HepG2 (cell line): ENCODE measurements around the gene MYCBP2. TPM values are rescaled to one million over a fixed set of nuclear protein-coding genes. Genes with fewer than 3 reads are reported as not detected.

Experiments used
- ATAC-seq: fragments of 200-7000 bp; cut with Tn5 transposase; 3 replicates; pipeline ENCODE4 v1.9.1; 2020; ENCODE audit warnings: mild to moderate bottlenecking, moderate library complexity
- BruUV-seq: library from RNA; stranded (reverse); fragments of 400-500 nt; replicated peaks from 2 replicates; lab custom pipeline; 2021; lab: Mats Ljungman, UMichigan
- CTCF ChIA-PET: fragments of 300-600 bp; formaldehyde crosslinking; extraction: SDS; loops from one replicate; lab custom pipeline; 2021; ENCODE audit warnings: low total read pairs, inconsistent platforms, low intra/inter-chr PET ratio; lab: Yijun Ruan, JAX
- POLR2A ChIA-PET: fragments of 350-600 bp; sonication (Branson Sonifier 250); formaldehyde crosslinking; loops from one replicate; lab custom pipeline; 2020; ENCODE audit warnings: antibody characterized with exemption, inconsistent platforms; lab: Yijun Ruan, JAX
- DNase-seq: peaks from one replicate; pipeline ENCODE4 v3.0.0-alpha.2; 2015; ENCODE audit warnings: low spot score
- FAIRE-seq: peaks from 3 replicates; lab custom pipeline; 2011; peaks lifted over from hg19 to GRCh38; lab: Jason Lieb, UNC
- H2AFZ ChIP-seq: one replicate; pipeline ENCODE4 v1.6.1; 2011; ENCODE audit warnings: low read length, inconsistent platforms
- H3K27ac ChIP-seq: fragments of 300-600 bp; 3 replicates; pipeline ENCODE4 v1.8.0; 2011; ENCODE audit warnings: mixed run types, mild to moderate bottlenecking, mixed read lengths, low read length, inconsistent platforms; ENCODE audit not compliant: insufficient read depth; ENCODE audit errors: extremely low read length
- H3K27me3 ChIP-seq, 2 experiments: fragments of 200-600 bp in 1 of 2; 2 replicates in 1 of 2; 3 replicates in 1 of 2; pipeline versions ENCODE4 v1.6.0 to v1.8.0; 2011; ENCODE audit warnings: low read length in 2 of 2, mild to moderate bottlenecking in 2 of 2, moderate library complexity in 2 of 2, inconsistent platforms in 1 of 2; ENCODE audit not compliant: insufficient read depth in 2 of 2, control insufficient read depth in 1 of 2
- H3K36me3 ChIP-seq, 2 experiments: fragments of 200-600 bp in 1 of 2; replicated peaks in 1 of 2; 2 replicates in 1 of 2; 3 replicates in 1 of 2; pipeline versions ENCODE4 v1.5.1 to v1.8.0; 2011; ENCODE audit warnings: low read length in 2 of 2, inconsistent platforms in 1 of 2; ENCODE audit not compliant: insufficient read depth in 2 of 2, control insufficient read depth in 1 of 2
- H3K4me1 ChIP-seq: 2 replicates; pipeline ENCODE4 v1.5.1; 2012; ENCODE audit warnings: low read length, inconsistent platforms; ENCODE audit not compliant: insufficient read depth
- H3K4me2 ChIP-seq: 2 replicates; pipeline ENCODE4 v1.6.0; 2011; ENCODE audit warnings: low read depth, low read length, inconsistent platforms
- H3K4me3 ChIP-seq, 3 experiments: fragments of 200-600 bp in 1 of 3; sonication (generic), shearing (Covaris generic) in 1 of 3; replicated peaks in 1 of 3; 2 replicates each; pipeline ENCODE4 v1.5.1; 2011 to 2016; ENCODE audit warnings: low read length in 3 of 3, inconsistent platforms in 2 of 3, low read depth in 2 of 3, mild to moderate bottlenecking in 2 of 3, control low read depth in 1 of 3, mixed read lengths in 1 of 3; ENCODE audit not compliant: insufficient read depth in 1 of 3
- H3K79me2 ChIP-seq: one replicate; pipeline ENCODE4 v1.6.1; 2011; ENCODE audit warnings: low read length, inconsistent platforms; ENCODE audit not compliant: insufficient read depth
- H3K9ac ChIP-seq: 2 replicates; pipeline ENCODE4 v1.6.0; 2011; ENCODE audit warnings: mild to moderate bottlenecking, low read depth, low read length, inconsistent platforms; ENCODE audit not compliant: insufficient read depth
- H3K9me3 ChIP-seq: 2 replicates; pipeline ENCODE4 v1.5.1; 2012; ENCODE audit warnings: mild to moderate bottlenecking, low read length
- H4K20me1 ChIP-seq: 2 replicates; pipeline ENCODE4 v1.6.0; 2011; ENCODE audit warnings: inconsistent platforms, mild to moderate bottlenecking, low read length, moderate library complexity; ENCODE audit not compliant: insufficient read depth
- ARID4A ChIP-seq: sonication (generic); formaldehyde crosslinking; IDR thresholded peaks from 2 replicates; pipeline ENCODE4 v1.5.0; 2020; ENCODE audit warnings: mild to moderate bottlenecking, missing genetic modification reagents, borderline replicate concordance
- E2F2 ChIP-seq: sonication (generic); formaldehyde crosslinking; IDR thresholded peaks from 2 replicates; pipeline ENCODE4 v1.4.0; 2020; ENCODE audit warnings: missing genetic modification reagents, borderline replicate concordance
- KLF13 ChIP-seq: sonication (generic); formaldehyde crosslinking; IDR thresholded peaks from 2 replicates; pipeline ENCODE4 v1.4.0; 2020; ENCODE audit warnings: mild to moderate bottlenecking, missing genetic modification reagents
- NCOA1 ChIP-seq: sonication (generic); formaldehyde crosslinking; IDR thresholded peaks from 2 replicates; pipeline ENCODE4 v1.9.0; 2021; ENCODE audit warnings: missing genetic modification reagents
- PAXIP1 ChIP-seq: sonication (generic); formaldehyde crosslinking; conservative IDR thresholded peaks from 2 replicates; pipeline ENCODE4 v1.4.0; 2020; ENCODE audit warnings: mild to moderate bottlenecking, missing genetic modification reagents, moderate library complexity
- SMARCE1 ChIP-seq: fragments of 450-650 bp; IDR thresholded peaks from 2 replicates; pipeline ENCODE4 v1.6.1; 2017; ENCODE audit warnings: borderline replicate concordance
- SRY ChIP-seq: sonication (generic); formaldehyde crosslinking; IDR thresholded peaks from 2 replicates; pipeline ENCODE4 v1.8.0; 2022; ENCODE audit warnings: mild to moderate bottlenecking, missing genetic modification reagents
- ZNF3 ChIP-seq: IDR thresholded peaks from 2 replicates; pipeline ENCODE4 v1.7.0; 2017; ENCODE audit warnings: inconsistent platforms
- ZNF335 ChIP-seq: sonication (generic); formaldehyde crosslinking; IDR thresholded peaks from 2 replicates; pipeline ENCODE4 v1.4.0; 2020; ENCODE audit warnings: missing genetic modification reagents
- ZNF430 ChIP-seq: sonication (generic); formaldehyde crosslinking; IDR thresholded peaks from 2 replicates; pipeline ENCODE4 v1.9.0; 2021; ENCODE audit warnings: mild to moderate bottlenecking, missing genetic modification reagents
- ZNF563 ChIP-seq: sonication (generic); formaldehyde crosslinking; IDR thresholded peaks from 2 replicates; pipeline ENCODE4 v1.8.0; 2022; ENCODE audit warnings: mild to moderate bottlenecking, moderate library complexity, missing genetic modification reagents
- ZNF576 ChIP-seq: sonication (generic); formaldehyde crosslinking; IDR thresholded peaks from 2 replicates; pipeline ENCODE4 v1.4.0; 2020; ENCODE audit warnings: mild to moderate bottlenecking, missing genetic modification reagents
- ZNF674 ChIP-seq: sonication (generic); formaldehyde crosslinking; IDR thresholded peaks from 2 replicates; pipeline ENCODE4 v1.5.0; 2020; ENCODE audit warnings: low read depth, mild to moderate bottlenecking, missing genetic modification reagents
- ZNF746 ChIP-seq: sonication (generic); formaldehyde crosslinking; IDR thresholded peaks from 2 replicates; pipeline ENCODE4 v1.8.0; 2022; ENCODE audit warnings: mild to moderate bottlenecking, missing genetic modification reagents
- ZUFSP ChIP-seq: sonication (generic); formaldehyde crosslinking; IDR thresholded peaks from 2 replicates; pipeline ENCODE4 v1.9.0; 2021; ENCODE audit warnings: missing genetic modification reagents, mild to moderate bottlenecking, borderline replicate concordance
- WGBS: methylation state at CpG from one replicate; pipeline ENCODE4 v1.1.6; 2017; ENCODE audit warnings: low lambda C conversion rate; 5-methylcytosine and 5-hydroxymethylcytosine counted together
- in situ Hi-C: cut with HindIII; loops from 2 replicates; pipeline ENCODE4 v1.10.0; 2017; ENCODE audit warnings: low pct_unique_long_range_greater_than_20kb; ENCODE audit not compliant: extremely low pct_ligation_motif_present
- intact Hi-C: fragments of 100-400 bp; cut with micrococcal nuclease; formaldehyde crosslinking; loops from one replicate; pipeline ENCODE4 v1.10.0; 2022; ENCODE audit not compliant: unreplicated experiment
- polyA plus RNA-seq, 8 experiments: library from polyadenylated mRNA; depleted of rRNA in 3 of 8; stranded (reverse) in 7 of 8; unstranded in 1 of 8; fragments of >200 nt; fragmentation: Illumina TruSeq in 4 of 8; extraction: Trizol in 4 of 8; gene quantifications; 2 replicates each; pipeline versions ENCODE4 v1.2.1 to v1.2.3, GENCODE V29; 2011 to 2016; ENCODE audit warnings: low read depth in 4 of 8, missing spikeins in 1 of 8, mixed read lengths in 1 of 8; ENCODE audit not compliant: insufficient read depth in 1 of 8
- total RNA-seq, 5 experiments: library from RNA; depleted of rRNA; stranded (reverse); fragments of >200 nt; fragmentation: Illumina TruSeq; extraction: Trizol; gene quantifications; 2 replicates each; pipeline ENCODE4 v1.2.3, GENCODE V29; 2016; ENCODE audit warnings: low read depth in 1 of 5

The MYCBP2 gene
- total and polyA plus RNA-seq, 2 of the 13 experiments (the other 11 are each of a cell fraction or from before 2014, with no cell fraction given) = 16.3 to 35.3 TPM

- no peak for FAIRE-seq
- no peak overlapping the region for H3K4me3 ChIP-seq
- H3K36me3 ChIP-seq = no peaks in the 10 kb centered on the region
- peaks cover 9% of the 10 kb centered on the region for H3K4me1 ChIP-seq
- no peak for ATAC-seq
- peaks cover 1 to 4% of the 10 kb centered on the region in 2 experiments; a peak in 2 of 5 replicates for H3K27me3 ChIP-seq
- H3K27ac ChIP-seq = no peak overlapping the region
- in situ Hi-C loops = no loop called here
- no peaks in the 10 kb centered on the region for H3K79me2 ChIP-seq
- H3K9me3 ChIP-seq = no peaks in the 10 kb centered on the region
- H2AFZ ChIP-seq = no peak overlapping the region
- H3K4me2 ChIP-seq = no peak overlapping the region
- H3K9ac ChIP-seq = no peak overlapping the region
- DNase-seq = no peak
- H4K20me1 ChIP-seq = no peaks in the 10 kb centered on the region
- CTCF ChIA-PET = no interaction called here
- intact Hi-C loops = no loop called here
- POLR2A ChIA-PET = no interaction called here
- 8% methylated on average over 4 of the region's 4 CpGs for WGBS
- no TSS peak for BruUV-seq
- no peak for TF ChIP-seq NCOA1 (CRISPR knock-in tag)
- TF ChIP-seq ZNF746 = no peak
- no peak for TF ChIP-seq E2F2 (CRISPR knock-in tag)
- TF ChIP-seq SRY (CRISPR knock-in tag) = no peak
- TF ChIP-seq ZNF563 = no peak
- no peak for TF ChIP-seq ZNF335
- TF ChIP-seq PAXIP1 (CRISPR knock-in tag) = no peak
- TF ChIP-seq ZNF430 (CRISPR knock-in tag) = no peak
- no peak for TF ChIP-seq ZNF674 (CRISPR knock-in tag)
- TF ChIP-seq ZUFSP (CRISPR knock-in tag) = no peak
- no peak for TF ChIP-seq SMARCE1
- TF ChIP-seq ZNF3 (CRISPR knock-in tag) = no peak
- TF ChIP-seq ZNF576 (CRISPR knock-in tag) = no peak
- no peak for TF ChIP-seq KLF13
- no peak for TF ChIP-seq ARID4A (CRISPR knock-in tag)
These were observed 6.7 kb upstream of the MYCBP2 start for GRCh38 chr13:77333594-77333993.
